Stimulated activated CD8-positive, alpha-beta memory T cell treated with anti-CD3 and anti-CD28 coated beads, Interleukin-15, amount 100 ng/mL, for 48 hours (primary cell): ENCODE measurements around the gene ATP8B1.

ENCODE experiments used
- DNase-seq, 2 donors: peaks; one replicate each; pipeline ENCODE4 v3.0.0-alpha.2; 2020; ENCODE audit warnings: low read depth in 2 of 2

ATP8B1 gene

DNA sequence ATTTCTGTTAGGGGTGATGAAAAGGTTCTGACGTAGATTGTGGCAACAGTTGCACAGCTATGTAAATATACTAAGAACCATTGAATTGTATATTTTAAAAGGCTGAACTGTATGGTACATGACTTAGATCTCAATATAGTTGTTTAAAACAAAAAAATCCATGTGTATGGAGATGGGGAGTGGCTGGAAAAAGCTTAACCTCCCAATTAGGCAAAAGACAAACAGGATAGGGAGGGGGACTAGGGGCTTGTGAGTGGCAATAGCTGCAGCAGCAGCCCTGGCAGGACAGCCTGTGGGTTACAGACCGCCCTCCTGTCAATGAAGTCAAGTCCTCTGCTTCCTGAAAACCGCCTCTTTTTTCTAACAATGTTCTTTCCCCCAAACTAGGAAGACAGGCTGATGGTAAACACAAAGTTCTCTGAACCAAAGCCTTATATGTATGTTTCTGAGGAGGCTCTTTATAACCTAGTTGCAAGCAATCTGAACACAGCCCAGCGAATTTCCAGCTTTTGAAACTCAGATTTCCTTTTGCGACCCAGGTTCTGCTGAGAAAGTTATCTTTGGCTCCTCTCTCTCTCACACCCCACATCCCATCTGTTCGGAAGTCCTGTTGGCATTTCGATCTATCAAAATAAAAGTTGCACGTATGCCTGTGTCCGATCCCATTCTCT, 10.3 kb downstream of the ATP8B1 start:
- DNase-seq = no peak

DNA sequence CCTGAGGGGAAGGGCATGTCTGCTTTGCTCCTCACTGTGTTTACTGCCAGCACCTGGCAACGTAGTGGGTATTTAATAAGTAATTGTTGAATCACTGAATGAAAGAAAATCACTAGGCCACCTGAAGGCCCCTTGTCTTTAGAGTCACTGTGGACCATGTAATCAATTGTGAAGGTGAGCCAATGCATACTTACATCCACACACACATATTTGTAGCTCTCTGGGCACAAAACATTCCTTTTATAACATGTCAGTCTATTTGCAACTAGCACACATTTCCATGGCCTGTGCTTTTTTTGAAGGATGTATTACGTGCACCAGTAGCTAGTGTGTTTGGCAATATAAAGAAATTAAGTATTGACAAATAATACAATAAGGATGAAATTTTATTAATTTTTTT, 11.2 kb downstream of the ATP8B1 start:
- no peak for DNase-seq

DNA sequence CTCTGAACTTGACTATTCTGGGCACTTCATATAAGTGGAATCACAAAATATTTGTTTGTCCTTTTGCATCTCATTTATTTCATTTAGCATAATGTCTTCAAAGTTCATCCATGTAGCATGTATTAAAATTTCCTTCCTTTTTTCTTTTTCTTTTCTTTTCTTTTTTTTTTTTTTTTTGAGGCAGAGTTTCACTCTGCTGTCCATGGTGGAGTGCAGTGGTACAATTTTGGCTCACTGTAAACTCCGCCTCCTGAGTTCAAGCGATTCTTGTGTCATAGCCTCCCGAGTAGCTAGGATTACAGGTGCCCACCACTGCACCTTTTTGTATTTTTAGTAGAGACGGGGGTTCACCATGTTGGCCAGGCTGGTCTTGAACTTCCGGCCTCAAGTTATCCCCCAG, 11.9 kb downstream of the ATP8B1 start:
- DNase-seq = no peak

DNA sequence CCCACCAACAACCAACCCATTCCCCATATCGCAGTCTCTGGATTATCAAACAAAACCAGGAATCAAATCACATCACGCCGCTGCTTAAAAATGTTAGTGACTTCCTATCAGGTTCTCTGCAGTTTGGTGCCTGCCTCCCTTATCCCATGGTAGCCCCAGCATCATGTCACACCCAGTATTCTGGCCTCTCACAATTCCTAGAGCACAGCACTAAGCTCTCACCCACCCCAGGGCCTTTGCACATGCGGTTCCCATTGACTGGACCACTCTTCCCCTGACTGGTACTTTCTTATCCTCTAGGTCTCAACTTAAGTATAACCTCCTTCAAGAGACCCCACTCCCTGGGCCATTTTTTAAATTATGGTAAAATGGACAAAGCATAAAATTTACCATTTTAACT, 12.8 kb downstream of the ATP8B1 start:
- DNase-seq = no peak

DNA sequence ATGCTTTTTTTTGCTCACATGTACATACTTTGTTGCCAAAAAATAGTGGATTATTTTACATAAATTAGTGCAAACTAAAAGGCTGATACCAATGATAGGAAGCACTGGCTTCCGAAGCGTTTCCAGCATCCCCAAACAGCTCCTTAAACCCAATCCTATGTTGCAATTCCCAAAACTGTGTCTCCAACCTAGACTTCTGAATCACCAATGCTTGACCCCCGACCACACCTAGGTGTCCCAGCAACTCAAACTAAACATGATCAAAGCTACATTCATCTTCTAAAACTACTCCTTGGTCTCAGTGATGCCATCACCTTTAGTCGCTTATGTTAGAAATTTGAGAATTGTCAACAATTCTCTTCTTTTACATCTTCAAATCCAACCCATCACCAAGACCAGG, 13.4 kb downstream of the ATP8B1 start:
- no peak for DNase-seq

DNA sequence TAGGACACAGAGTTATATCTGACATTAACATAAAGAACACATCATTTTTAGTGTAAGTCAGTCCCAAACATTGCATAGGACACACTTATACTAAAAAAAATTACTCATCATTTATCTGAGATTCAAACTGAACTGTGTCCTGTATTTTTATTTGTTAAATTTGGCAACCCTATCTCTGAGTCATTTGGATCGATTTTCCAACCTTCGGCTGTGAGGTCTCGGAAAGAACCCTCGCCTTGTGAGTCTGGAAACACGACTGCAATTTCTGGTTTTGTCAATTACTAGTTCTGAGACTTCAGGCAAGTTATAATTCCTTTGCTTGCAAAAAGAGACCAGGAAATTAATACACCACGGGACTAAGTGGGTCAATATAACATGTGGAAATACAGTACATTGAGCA, 14.0 kb downstream of the ATP8B1 start:
- no peak for DNase-seq

DNA sequence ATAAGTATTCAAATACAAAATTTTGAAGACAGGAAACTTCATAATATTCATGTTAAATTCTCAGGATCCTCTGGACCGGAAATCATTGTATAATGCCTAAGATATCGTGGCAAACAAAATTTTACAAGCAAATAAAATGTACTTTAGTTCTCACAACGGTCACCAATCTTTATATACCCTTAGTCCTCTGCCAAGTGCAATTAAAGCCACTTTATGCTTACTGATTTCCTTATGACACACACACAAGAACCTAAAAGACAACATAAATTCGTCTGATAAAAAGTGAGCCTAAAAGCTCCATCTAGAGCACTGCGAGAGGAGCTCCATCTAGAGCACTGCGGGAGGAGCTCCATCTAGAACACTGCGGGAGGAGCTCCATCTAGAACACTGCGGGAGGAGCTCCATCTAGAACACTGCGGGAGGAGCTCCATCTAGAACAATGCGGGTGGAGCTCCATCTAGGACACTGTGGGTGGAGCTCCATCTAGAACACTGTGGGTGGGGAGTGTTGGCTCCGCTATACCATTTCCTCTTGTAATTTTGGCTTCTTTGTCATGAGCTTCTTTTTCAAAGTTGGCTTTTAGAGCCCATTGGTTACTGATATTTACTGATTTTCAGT, 15.9 kb downstream of the ATP8B1 start:
- DNase-seq = no peak

DNA sequence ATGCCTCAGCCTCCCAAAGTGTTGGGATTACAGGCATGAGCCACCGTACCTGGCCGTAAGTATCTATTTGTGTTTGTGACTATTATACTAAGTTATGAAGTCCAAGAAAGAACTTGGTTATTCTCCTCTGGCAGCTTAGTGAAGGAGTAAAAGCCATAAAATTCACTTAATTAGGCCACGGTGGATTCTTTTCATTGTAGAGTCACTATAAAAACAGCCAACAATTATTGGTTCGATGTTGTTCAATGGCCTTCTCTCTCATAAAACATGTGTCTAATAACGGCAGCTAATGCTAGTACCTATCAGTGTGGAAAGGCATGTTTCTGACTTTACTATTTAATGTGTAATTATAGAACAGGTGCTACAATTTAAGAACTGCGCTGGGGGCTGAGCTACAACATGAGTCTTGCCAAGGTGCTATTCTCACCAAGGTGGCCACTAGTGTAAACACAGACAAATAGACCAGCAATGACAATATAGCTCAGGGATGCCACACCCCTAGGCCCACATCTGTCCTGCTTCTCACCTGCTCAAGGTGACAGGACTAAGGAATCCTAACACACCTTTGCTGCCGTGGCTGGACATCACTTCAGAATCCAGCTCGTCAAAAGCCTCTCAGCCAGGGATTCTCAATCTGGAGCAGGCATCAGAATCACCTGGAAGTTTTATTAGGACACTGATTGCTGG, 17.2 kb downstream of the ATP8B1 start:
- no peak for DNase-seq

DNA sequence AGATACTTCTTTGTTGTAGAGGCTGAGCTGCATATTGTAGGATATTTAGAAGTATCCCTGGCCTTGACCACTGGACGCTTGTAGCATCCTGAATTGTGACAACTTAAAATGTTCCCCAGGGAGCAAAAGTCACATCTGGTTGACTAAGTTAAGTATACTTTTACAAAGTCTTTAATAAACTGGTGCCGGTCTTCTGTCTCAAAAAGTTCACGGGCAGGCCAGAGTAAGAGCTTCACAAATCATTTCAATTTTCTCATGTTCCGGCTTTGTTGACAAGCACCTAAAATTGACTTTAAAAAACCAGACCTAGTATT, 18.4 kb downstream of the ATP8B1 start:
- no peak for DNase-seq

DNA sequence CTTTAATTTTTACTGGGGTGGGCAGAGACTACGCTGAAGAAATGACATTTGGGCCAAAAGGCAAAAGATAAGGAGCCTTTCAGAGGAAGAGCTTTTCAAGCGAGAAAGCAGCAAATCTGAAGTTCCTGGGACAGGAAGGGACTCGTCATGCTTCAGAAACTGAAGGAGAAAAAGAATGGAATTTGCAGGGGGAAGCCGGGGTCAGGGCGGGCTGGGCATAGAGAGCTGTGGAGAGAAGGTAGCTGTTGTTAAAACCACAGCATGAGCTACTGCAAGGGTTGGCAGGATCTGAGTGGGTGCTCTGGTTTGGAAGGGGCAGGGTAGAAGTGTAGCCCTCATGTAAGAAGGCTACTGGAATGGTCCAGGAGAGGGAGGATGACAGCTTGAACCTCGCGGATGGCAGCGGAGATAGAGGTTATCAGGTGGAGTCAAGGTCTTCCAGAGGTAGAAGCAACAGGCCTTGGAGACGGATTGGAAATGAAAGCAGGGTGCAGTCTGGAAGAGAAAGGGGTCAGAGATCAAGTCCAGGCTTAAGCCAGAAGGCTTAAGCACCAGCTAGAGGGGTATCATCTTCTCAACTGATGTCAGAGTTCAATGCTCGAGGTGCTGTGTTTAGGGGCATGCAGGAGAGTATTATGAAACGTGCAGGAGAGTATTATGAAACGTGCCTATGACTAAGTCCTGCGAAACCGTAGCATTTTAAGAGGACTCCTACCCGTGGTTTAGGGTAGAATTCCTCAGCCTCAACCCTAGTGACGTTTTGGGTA, 18.9 kb downstream of the ATP8B1 start:
- no peak for DNase-seq

DNA sequence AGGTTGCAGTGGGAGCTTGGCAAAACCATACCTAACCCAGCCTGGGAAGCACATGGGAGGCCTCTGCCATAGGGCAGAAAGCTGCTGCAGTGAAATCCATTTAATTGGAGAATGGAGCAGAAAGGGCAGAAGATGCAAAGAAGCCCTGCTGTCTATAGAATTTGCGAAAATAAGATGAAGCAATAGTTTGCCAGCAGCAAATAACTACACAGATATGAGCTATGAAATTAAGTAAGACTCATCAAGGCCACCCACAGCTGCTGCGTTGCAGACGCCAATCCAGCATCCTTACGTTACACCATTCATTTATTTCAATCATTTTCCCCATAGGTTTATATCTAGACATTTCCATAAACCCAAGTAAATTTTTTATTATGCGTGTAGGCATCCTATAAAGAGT, 21.1 kb downstream of the ATP8B1 start:
- DNase-seq = no peak

DNA sequence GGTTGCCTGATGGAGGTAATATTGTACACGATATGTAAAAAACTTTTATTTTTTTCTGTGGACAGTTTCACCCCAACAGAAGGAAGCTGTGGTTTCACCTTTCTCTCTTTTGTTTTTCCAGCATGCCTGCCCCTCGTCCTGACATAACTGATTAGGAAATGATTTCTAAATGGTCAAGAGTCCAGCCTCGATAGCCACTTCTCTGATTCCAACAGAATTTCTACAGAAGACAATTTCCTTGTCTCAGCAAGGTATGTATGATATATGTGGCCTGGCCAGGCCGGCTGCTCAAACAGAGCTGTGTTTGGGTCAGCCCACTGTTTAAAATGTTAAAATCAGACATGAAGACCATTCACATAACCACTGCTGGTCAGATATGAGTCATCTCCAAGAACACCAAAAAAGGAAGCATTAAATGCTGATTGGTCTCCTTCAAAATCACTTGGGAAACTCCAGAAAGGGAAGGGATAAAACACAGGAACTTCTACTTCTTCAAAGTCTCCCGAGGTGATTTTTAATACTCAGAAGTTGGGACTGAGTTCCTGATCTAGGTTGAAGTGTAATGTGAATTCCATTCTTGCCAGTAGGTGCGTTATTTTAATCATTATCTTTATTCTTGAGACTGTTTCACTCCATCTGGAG, 22.3 kb downstream of the ATP8B1 start:
- DNase-seq = no peak

DNA sequence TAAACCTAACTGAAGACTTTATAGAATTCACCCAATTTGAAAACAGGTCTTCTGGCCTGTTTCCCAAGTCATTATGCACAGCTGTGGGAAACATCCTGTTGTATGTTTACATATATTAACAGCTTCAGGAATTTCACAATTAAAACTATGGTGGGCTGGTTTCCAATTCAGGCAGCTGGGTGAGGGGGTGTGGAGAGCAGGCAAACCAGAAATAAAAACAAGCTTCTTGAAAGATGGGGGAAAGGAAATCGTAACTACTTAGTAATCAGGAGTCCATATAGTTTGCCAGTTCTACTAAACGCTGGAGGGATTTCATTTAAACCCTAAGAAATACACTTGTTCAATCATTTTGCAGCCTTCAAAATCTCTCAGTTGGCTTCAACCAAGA, 22.8 kb downstream of the ATP8B1 start:
- DNase-seq = no peak

DNA sequence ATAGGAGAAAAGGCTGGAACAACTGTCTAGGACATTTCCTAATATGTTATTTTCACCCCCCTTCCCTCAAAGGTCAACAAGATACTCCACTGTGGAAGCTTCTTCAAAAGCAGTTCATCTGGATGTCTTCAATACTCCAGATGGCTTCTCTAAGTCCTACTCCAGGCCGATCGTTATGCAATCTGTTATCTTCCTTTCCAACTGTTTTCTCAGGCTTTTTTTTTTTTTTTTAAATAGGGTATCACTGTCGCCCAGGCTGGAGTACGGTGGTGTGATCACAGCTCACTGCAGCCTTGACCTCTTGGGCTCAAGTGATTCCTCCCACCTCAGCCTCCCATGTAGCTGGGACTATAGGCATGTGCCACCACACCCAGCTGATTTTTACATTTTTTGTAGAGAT, 26.3 kb downstream of the ATP8B1 start:
- DNase-seq = no peak

DNA sequence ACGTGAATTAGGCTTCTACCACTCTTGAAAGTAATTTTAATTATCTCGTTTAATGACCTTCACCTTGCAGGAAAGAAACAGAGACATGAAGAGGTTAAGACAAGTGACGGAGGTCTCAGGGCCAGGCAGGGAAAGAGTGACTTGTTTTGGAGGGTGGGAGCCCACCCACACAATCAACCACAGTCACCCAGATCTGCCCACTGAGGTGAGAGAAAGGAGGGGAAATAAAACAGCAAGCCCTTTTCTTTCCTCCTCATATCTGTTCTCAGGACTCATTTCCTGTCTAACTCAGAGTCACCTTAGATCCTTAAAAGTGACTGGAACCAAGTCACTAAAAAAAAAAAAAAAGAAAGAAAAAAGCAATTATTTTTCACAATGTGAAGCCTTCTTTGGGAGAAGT, 26.8 kb downstream of the ATP8B1 start:
- peak; percentile 5 to 42 for DNase-seq

DNA sequence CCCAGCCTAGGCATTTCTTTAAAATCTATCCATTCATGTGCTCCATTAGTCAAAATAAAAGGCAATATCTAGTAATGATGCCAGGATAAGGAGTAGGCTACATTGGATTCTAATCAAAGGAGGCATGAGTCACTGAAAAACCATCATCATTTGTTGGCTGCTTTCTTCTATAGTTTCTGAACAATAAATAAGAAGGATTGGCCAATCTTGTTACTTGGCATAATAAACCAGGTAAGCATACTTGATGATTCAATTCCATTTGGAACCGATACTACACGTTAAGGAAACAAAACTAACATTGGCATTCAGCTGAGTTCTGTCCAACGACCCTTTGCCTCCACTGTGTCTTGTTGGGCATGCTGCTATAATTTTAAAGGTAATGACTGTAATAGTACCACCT, 27.2 kb downstream of the ATP8B1 start:
- no peak for DNase-seq

DNA sequence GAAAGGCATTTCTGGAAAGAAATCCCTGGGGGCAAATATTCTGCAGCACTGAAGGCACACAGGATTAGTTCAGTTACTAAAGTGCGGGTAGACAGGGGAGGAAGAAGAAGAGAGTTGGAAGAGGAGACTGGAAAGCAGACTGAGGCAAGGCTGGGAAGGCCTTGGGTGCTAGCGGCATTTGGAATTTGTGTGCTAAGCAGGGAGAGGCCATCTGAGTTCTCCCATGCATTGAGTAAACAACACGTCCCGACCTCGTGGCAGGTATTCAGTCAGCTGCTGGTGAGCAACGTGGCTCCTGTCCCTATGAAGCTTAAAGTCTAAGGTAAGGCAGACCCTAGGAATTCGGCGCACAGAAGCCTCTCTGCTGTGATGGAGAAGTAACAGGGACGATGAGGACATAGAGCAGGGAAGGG, 30.7 kb downstream of the ATP8B1 start:
- no peak for DNase-seq

DNA sequence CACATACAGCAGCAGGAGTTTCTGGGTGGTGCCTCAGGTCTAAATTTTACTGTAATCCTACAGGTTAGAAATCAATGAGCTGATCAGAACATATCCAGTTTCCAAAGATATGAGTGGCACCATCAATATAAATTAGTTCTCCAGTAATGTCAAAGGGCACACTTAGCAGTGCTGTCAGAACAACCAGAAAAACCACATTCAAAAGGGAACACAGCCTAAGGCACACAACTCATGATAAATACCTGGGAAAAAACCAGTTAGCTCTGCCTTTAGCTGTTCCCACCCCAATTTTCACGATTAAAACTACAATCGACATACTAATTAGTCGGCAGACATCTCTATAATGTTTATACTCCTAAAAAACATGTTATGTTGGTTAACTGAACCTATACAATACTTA, 31.5 kb downstream of the ATP8B1 start:
- DNase-seq = no peak

DNA sequence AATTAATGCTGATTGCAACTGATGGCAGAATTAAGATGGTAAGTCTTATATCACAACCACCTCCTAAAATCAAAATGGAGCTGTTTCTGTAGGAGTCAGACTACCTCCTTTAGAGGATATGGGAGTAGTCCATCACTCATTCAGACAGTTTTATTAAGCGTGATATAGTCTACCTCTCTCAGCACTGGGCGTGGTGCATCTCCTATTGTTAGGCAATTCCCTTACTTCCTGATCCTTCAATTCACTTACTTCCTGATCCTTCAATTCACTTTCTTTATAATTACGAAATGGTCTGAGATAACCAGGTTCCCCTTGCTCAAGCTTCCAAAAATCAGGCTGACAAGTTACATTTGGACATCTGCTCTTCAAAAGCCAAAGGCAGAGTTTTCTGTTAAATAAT, 31.9 kb downstream of the ATP8B1 start:
- DNase-seq = no peak

DNA sequence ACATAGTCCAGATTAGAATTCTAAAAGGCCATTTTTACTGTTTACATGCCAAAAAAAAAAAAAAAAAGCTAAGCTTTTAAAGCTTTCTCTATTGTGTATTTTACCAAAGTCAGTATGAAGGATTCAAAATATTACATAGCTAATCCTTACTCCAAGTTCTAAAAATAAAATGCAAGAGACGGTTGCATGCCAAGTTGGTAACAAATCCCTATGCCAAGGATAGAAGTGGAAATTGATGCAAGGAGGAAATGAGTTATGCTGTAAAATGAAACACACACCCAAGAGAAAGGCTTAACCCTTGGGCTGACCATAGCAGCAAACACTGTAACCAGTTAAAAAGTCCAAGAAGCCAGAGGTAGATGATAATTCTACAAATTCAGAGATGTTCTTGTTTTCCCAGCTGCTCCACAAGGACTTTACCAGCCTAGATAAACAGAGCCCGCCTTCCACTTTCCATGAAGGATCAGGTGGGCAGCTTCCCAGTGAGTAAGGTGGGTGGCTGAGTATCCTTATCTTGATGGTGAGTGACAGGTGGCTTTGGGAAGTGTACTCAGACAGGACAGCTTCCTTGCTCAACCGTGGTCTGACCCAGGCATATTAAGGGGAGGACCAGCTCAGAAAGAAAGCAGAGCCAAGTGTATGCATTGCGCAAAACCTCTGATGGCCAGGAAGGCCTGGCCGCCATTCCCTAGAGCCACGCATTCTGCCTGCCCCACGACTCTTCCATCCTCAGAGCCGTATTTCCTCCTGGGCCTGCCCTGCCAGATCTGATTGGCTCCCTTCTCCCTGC, 34.4 kb downstream of the ATP8B1 start:
- DNase-seq = no peak

DNA sequence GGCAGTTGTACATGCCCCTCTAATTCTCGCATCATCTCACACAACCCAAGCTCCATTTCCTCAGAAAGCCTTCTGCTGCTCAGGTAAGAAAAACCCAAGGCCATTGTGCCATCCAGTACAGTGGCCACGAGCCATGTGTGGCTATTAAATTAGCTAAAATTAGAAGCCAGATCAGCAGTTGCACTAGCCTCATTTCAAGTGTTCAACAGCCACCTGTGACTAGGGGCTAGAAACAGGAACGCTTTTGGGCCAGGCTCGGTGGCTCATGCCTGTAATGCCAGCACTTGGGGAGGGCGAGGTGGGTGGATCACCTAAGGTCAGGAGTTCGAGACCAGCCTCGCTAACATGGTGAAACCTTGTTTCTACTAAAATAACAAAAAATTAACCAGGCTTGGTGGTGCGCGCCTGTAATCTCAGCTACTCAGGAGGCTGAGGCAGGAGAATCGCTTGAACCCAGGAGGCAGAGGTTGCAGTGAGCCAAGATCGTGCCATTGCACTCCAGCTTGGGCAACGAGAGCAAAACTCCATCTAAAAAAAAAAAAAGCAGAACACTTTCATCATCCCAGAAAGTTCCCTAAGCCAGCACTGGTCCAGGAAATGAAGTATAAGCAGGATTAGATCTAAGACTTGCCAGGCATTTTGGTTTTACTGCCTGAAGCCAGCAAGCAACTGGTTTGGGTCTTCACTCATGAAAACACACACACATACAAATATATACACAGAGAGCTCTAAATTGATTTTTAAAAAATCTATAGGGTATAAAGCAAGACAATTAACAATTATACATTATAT, 35.7 kb downstream of the ATP8B1 start:
- no peak for DNase-seq
